ENCODE measurements around the gene RDH8. TPM values are rescaled to one million over a fixed set of nuclear protein-coding genes. Genes with fewer than 3 reads are reported as not detected.

Gene RDH8
- total and polyA plus RNA-seq, 2 donors (not counting 3 experiments of a cell fraction or from before 2014, with no cell fraction given), result not detected

GRCh38 chr19:10004617-10005016 lies 8.7 kb upstream of the RDH8 start:
- H3K9me3 ChIP-seq (replicated peaks; ENCODE audit: control insufficient read depth, insufficient read depth, low read length), result no peaks in the 10 kb centered on the region
- no peaks in the 10 kb centered on the region for H4K20me1 ChIP-seq (replicated peaks; ENCODE audit: control insufficient read depth, extremely low read depth, insufficient read depth, low read length)
- H3K36me3 ChIP-seq (ENCODE audit: control insufficient read depth in 2 of 2, extremely low read depth in 1 of 2, insufficient read depth in 2 of 2, low read length in 2 of 2), result no peaks in the 10 kb centered on the region
- no peak for TF ChIP-seq POLR2AphosphoS5 (IDR thresholded peaks at IDR 0.05; ENCODE audit: insufficient read depth, low read depth, low read length)
- TF ChIP-seq, protein P1, sequence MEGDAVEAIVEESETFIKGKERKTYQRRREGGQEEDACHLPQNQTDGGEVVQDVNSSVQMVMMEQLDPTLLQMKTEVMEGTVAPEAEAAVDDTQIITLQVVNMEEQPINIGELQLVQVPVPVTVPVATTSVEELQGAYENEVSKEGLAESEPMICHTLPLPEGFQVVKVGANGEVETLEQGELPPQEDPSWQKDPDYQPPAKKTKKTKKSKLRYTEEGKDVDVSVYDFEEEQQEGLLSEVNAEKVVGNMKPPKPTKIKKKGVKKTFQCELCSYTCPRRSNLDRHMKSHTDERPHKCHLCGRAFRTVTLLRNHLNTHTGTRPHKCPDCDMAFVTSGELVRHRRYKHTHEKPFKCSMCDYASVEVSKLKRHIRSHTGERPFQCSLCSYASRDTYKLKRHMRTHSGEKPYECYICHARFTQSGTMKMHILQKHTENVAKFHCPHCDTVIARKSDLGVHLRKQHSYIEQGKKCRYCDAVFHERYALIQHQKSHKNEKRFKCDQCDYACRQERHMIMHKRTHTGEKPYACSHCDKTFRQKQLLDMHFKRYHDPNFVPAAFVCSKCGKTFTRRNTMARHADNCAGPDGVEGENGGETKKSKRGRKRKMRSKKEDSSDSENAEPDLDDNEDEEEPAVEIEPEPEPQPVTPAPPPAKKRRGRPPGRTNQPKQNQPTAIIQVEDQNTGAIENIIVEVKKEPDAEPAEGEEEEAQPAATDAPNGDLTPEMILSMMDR (IDR thresholded peaks at IDR 0.05; ENCODE audit: extremely low read depth in 1 of 2, insufficient read depth in 1 of 2, low read depth in 1 of 2, low read length in 2 of 2), result no peak
- H3K4me3 ChIP-seq (replicated peaks in 1 of 3; ENCODE audit: insufficient read depth in 1 of 3, low read depth in 1 of 3, low read length in 3 of 3), result no peak overlapping the region
- CTCF ChIA-PET, result interaction anchor here (0.9 to 1.3 kb wide), 2 partner anchors 16 to 23 kb away, joined by 3 to 4 read pairs; no protein-coding TSS in a partner anchor
- H2AFZ ChIP-seq (ENCODE audit: low read depth, low read length), result no peak overlapping the region
- no peak overlapping the region for H3K4me2 ChIP-seq (ENCODE audit: insufficient read depth, low read length)
- FAIRE-seq, result no peak
- no peaks in the 10 kb centered on the region for H3K9me1 ChIP-seq (replicated peaks; ENCODE audit: control insufficient read depth, extremely low read depth, insufficient read depth, low read length)
- dilution Hi-C loops (cut with MboI; ENCODE audit: extremely low pct_ligation_motif_present, low sequenced_read_pairs), result no loop called here
- intact Hi-C loops (cut with micrococcal nuclease), result no loop called here
- POLR2A ChIA-PET, result interaction anchor here (0.7 kb wide), 1 partner anchor 236 kb away, joined by 3 read pairs; no protein-coding TSS in a partner anchor
- H3K27me3 ChIP-seq (ENCODE audit: control insufficient read depth in 2 of 2, insufficient read depth in 2 of 2, low read length in 2 of 2), result no peaks in the 10 kb centered on the region
- H3K79me2 ChIP-seq (ENCODE audit: control insufficient read depth, insufficient read depth, low read length), result no peaks in the 10 kb centered on the region
- no peak for DNase-seq (ENCODE audit: low read depth, low spot score)
- H3K4me1 ChIP-seq (ENCODE audit: control insufficient read depth, extremely low read depth, insufficient read depth, low read length), result peaks cover 1% of the 10 kb centered on the region
- BruUV-seq (replicated peaks), result no TSS peak
- no peak overlapping the region for H3K27ac ChIP-seq (ENCODE audit: insufficient read depth, low read depth, low read length)
- no peak overlapping the region for H3K9ac ChIP-seq (replicated peaks; ENCODE audit: extremely low read depth, insufficient read depth, low read length)

DNA sequence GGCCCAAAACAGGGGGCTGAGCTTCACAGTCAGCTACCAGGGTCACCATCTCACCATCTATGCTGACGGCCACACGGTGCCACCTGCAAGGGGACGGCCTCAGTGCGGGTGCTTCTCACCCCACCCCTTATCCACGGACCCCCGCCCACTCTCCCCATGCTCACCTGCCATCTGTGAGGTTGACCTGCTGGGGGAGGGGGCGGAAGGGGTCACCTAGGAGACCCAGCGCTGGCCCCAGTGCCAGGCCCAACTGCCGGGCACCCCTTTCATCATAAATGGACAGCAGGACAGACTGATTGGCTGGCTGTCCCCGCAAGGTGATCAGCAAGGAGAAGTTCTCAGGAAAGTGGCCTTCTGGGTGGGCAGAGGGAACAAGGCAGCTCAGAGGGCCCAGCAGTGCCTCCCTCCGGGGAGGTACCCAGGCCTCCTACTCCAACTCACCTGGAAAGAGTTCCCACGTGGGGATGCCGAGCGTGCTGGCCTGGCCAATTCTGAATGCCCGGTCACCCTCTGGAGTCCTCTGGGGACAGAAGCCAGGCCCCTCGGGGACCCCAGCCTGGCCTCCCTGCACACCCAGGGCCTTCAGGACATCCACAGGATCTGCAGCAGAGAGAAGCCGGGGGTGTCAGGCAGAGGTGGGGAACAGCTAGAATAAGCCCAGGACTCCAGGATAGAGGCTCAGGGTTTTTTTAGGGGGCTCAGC lies 7.5 kb upstream of the RDH8 start:
- H3K36me3 ChIP-seq (ENCODE audit: control insufficient read depth in 2 of 2, extremely low read depth in 1 of 2, insufficient read depth in 2 of 2, low read length in 2 of 2), result no peaks in the 10 kb centered on the region
- ChIA-PET POLR2A (no interaction called here), CTCF (no interaction called here)
- no peak overlapping the region for H3K27ac ChIP-seq (ENCODE audit: insufficient read depth, low read depth, low read length)
- no peaks in the 10 kb centered on the region for H3K9me3 ChIP-seq (replicated peaks; ENCODE audit: control insufficient read depth, insufficient read depth, low read length)
- no peak overlapping the region for H3K9ac ChIP-seq (replicated peaks; ENCODE audit: extremely low read depth, insufficient read depth, low read length)
- no peak overlapping the region for H2AFZ ChIP-seq (ENCODE audit: low read depth, low read length)
- FAIRE-seq, result no peak
- H3K4me3 ChIP-seq (replicated peaks in 1 of 3; ENCODE audit: insufficient read depth in 1 of 3, low read depth in 1 of 3, low read length in 3 of 3), result no peak overlapping the region
- H3K27me3 ChIP-seq (ENCODE audit: control insufficient read depth in 2 of 2, insufficient read depth in 2 of 2, low read length in 2 of 2), result peaks cover 0 to 2% of the 10 kb centered on the region in 2 experiments
- H3K79me2 ChIP-seq (ENCODE audit: control insufficient read depth, insufficient read depth, low read length), result no peaks in the 10 kb centered on the region
- TF ChIP-seq MYC (IDR thresholded peaks at IDR 0.05; ENCODE audit: low read depth, low read length), result no peak
- no peak for TF ChIP-seq POLR2AphosphoS5 (IDR thresholded peaks at IDR 0.05; ENCODE audit: insufficient read depth, low read depth, low read length)
- no peak for TF ChIP-seq GATA2 (IDR thresholded peaks at IDR 0.05; ENCODE audit: insufficient read depth, insufficient read length, low read depth, low read length)
- TF ChIP-seq FOS (IDR thresholded peaks at IDR 0.05; ENCODE audit: borderline replicate concordance, insufficient read depth, low read length), result no peak
- TF ChIP-seq, protein P1 (IDR thresholded peaks at IDR 0.05; ENCODE audit: extremely low read depth in 1 of 2, insufficient read depth in 1 of 2, low read depth in 1 of 2, low read length in 2 of 2), result no peak
- TF ChIP-seq EZH2 (IDR thresholded peaks at IDR 0.05; ENCODE audit: borderline replicate concordance, low read depth, low read length, severe bottlenecking), result no peak
- H3K4me1 ChIP-seq (ENCODE audit: control insufficient read depth, extremely low read depth, insufficient read depth, low read length), result peaks cover 4% of the 10 kb centered on the region
- H3K4me2 ChIP-seq (ENCODE audit: insufficient read depth, low read length), result no peak overlapping the region
- intact Hi-C loops (cut with micrococcal nuclease), result no loop called here
- DNase-seq (ENCODE audit: low read depth, low spot score), result no peak
- no TSS peak for BruUV-seq (replicated peaks)
- no peaks in the 10 kb centered on the region for H4K20me1 ChIP-seq (replicated peaks; ENCODE audit: control insufficient read depth, extremely low read depth, insufficient read depth, low read length)
- no peaks in the 10 kb centered on the region for H3K9me1 ChIP-seq (replicated peaks; ENCODE audit: control insufficient read depth, extremely low read depth, insufficient read depth, low read length)
- dilution Hi-C loops (cut with MboI; ENCODE audit: extremely low pct_ligation_motif_present, low sequenced_read_pairs), result no loop called here

All from endothelial cell of umbilical vein (primary cell).